Measurements from ENCODE around the gene CTSW. TPM values are rescaled to one million over a fixed set of nuclear protein-coding genes. Genes with fewer than 3 reads are reported as not detected.

Gene CTSW
- polyA plus RNA-seq, 1 experiment, result not detected

DNA sequence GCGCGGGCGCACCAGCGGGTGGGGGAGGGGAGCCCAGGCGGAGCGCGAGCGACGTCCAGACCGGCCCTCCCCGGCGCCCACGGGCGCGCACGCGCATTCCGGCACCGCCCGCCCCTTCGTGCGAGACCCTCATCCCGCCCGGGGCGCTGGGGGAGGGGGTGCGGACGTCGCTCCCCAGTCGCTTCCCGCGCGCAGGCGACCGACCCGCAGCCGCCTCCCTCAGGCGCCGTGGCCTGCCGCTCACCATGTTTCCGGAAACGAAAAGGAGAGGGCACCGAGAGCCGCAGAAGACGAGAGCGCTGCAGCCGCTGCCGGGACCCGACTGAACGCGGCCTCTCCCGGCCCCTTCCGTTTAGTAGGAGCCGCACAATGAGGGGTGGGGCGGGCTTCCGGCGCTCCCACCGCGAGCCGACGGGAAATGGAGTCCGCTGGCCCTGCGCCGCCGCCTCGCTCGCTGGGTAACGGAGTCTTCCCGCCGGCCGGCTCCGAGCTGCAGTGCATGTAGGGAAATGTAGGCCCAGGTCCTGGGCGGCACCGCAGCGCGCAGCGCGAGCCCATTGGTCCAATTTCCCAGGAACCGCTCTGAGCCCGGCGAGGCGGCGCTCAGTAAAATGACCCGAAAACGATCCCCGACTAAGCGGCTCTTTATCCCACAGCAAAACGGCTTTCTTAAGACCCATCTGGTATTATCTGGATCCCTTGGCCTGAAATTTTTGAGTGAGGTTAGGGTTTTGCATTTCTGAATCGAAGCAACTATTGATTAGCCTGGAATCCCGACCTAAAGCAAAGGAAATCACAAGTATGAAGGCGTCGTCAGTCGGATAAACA is 21.6 kb upstream of the CTSW start, which contains the start of gene CFL1:
Gene CFL1 (minus strand): TSS at position 328 of the 828 bp plus-strand sequence. CDS start 81 bp downstream, at position 247.
- peak; percentile 96 for DNase-seq (ENCODE audit: low read depth, low spot score)
- no peaks in the 10 kb centered on the region for H3K27me3 ChIP-seq (ENCODE audit: control insufficient read depth, insufficient read depth, low read length)
- peak within 1 kb of the TSS; percentile 93 for H3K4me3 ChIP-seq (ENCODE audit: low read depth, low read length)
- CTCF ChIA-PET, result interaction anchor here (0.7 to 3.1 kb wide), 3 partner anchors 11 to 200 kb away, joined by 4 to 39 read pairs (median 35); partner anchors contain the start of genes CCDC85B and FIBP
- peak within 1 kb of the TSS; percentile 99 for H3K27ac ChIP-seq (ENCODE audit: low read depth, low read length)
- POLR2A ChIA-PET, result interaction anchor here (0.6 to 2.9 kb wide), 26 partner anchors 9 to 724 kb away, joined by 3 to 65 read pairs (median 4); partner anchors contain the start of genes BANF1, CCDC85B, EFEMP2 and EIF1AD
- H3K9me3 ChIP-seq (ENCODE audit: control insufficient read depth, insufficient read depth, low read length), result no peaks in the 10 kb centered on the region; the same call in 1 of the 2 replicates
- TF ChIP-seq, protein P1, sequence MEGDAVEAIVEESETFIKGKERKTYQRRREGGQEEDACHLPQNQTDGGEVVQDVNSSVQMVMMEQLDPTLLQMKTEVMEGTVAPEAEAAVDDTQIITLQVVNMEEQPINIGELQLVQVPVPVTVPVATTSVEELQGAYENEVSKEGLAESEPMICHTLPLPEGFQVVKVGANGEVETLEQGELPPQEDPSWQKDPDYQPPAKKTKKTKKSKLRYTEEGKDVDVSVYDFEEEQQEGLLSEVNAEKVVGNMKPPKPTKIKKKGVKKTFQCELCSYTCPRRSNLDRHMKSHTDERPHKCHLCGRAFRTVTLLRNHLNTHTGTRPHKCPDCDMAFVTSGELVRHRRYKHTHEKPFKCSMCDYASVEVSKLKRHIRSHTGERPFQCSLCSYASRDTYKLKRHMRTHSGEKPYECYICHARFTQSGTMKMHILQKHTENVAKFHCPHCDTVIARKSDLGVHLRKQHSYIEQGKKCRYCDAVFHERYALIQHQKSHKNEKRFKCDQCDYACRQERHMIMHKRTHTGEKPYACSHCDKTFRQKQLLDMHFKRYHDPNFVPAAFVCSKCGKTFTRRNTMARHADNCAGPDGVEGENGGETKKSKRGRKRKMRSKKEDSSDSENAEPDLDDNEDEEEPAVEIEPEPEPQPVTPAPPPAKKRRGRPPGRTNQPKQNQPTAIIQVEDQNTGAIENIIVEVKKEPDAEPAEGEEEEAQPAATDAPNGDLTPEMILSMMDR (IDR thresholded peaks at IDR 0.05; ENCODE audit: low read depth, low read length), result no peak

DNA sequence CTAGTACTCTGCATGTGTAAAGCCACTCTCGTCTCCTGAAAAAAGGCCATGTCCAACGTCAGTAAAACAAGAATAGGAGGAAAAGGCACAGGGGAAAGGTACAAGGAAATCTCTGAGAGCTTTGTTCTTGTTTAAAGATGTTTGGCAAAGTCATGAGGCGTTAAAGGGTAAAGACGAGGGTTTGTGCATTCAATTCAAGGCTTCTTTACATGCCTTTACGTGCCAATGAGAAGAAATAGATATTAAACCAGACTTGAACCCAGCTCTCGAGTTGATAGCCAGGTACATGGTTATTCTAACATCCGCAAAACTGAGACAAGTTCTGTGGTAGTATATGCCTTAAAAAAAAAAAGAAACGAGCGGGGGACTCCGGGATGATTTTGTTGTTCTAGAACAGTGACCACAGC is 21.0 kb upstream of the CTSW start:
- Histone ChIP-seq H3K27ac (ENCODE audit: low read depth, low read length) (peak overlapping the region; percentile 99), H3K4me3 (ENCODE audit: low read depth, low read length) (peak overlapping the region; percentile 68), H3K27me3 (ENCODE audit: control insufficient read depth, insufficient read depth, low read length) (no peaks in the 10 kb centered on the region), H3K9me3 (ENCODE audit: control insufficient read depth, insufficient read depth, low read length) (no peaks in the 10 kb centered on the region; the same call in 1 of the 2 replicates)
- CTCF ChIA-PET, result interaction anchor here (0.7 to 3.1 kb wide), 4 partner anchors 10 to 201 kb away, joined by 4 to 39 read pairs (median 36); partner anchors contain the start of genes CCDC85B and FIBP
- TF ChIP-seq, protein P1 (IDR thresholded peaks at IDR 0.05; ENCODE audit: low read depth, low read length), result no peak
- no peak for DNase-seq (ENCODE audit: low read depth, low spot score)
- POLR2A ChIA-PET, result interaction anchor here (0.6 to 2.9 kb wide), 28 partner anchors 9 to 725 kb away, joined by 3 to 65 read pairs (median 4); partner anchors contain the start of genes BANF1, CCDC85B, EFEMP2 and EIF1AD

DNA sequence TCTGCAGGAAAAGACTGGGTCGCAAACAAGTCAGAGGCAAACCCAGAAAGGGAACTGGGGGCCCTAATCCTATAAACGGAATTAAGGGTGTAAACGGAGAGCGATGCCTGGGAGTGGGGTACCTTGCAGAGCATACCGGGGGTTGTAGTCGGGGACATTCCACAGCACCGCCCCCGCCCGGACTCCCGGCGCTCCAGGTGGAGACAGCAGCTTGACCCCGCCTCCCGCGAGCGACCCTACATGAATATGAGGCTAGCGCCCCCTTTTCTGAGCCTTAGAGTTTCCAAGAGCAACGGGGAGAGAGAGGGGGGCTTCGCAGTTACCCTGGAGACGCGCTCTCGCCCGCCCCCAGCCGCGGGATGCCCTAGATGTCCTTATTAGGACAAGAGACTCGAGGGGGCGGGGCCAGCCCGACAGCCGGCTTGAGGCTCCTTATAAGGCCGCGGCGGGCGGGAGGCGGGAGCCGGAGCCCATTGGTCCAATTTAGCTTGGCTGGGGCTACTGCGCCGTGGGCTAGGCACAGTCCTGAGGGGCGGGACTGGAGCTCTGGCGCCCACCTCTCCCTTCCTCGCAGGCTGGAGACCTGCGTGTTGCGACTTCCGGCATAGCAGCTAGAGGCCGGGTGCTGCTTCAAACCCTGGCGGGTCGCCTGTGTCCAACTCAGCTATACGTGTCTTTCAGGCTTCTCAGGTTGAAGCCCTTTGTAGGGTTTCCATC is 20.4 kb upstream of the CTSW start:
- peak; percentile 97 for DNase-seq (ENCODE audit: low read depth, low spot score)
- TF ChIP-seq, protein P1 (IDR thresholded peaks at IDR 0.05; ENCODE audit: low read depth, low read length), result peak; percentile 28; the same call in 1 of the 2 replicates
- ChIA-PET POLR2A (interaction anchor here (0.5 to 2.9 kb wide), 20 partner anchors 9 to 436 kb away, joined by 3 to 65 read pairs (median 4); partner anchors contain the start of genes CCDC85B, EFEMP2, FIBP and KAT5), CTCF (interaction anchor here (0.7 to 3.1 kb wide), 27 partner anchors 10 to 243 kb away, joined by 3 to 39 read pairs (median 4); partner anchors contain the start of genes CCDC85B, FIBP, KAT5 and RNASEH2C)
- H3K27me3 ChIP-seq (ENCODE audit: control insufficient read depth, insufficient read depth, low read length), result no peaks in the 10 kb centered on the region
- peak overlapping the region; percentile 93 for H3K4me3 ChIP-seq (ENCODE audit: low read depth, low read length)
- H3K27ac ChIP-seq (ENCODE audit: low read depth, low read length), result peak overlapping the region; percentile 99
- no peaks in the 10 kb centered on the region; the same call in 1 of the 2 replicates for H3K9me3 ChIP-seq (ENCODE audit: control insufficient read depth, insufficient read depth, low read length)

DNA sequence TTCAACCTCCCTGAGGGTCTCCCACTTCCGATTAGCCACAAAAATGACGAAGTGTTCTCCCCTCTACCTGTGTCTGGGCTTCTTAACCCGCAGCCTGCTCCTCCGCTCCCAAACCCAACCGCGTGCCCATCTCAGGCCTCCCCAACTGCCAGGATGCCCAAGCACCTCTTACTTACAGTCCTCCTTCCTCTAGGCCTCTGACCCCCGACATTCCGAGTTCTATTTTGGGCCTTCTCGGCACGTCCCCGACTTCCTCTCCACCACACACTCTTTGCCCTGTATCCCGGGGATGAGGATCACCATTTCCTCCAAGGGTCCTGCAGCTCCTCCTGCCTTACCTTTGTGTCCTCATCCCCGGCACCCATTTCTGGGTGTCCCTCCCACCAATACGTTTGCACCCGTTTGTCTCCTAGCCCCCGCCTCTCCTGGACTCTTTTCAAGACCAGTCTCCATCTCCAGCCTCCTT is 19.8 kb upstream of the CTSW start:
- POLR2A ChIA-PET, result interaction anchor here (0.5 to 2.9 kb wide), 19 partner anchors 9 to 208 kb away, joined by 3 to 65 read pairs (median 4); partner anchors contain the start of genes CCDC85B, EFEMP2, FIBP and KAT5
- H3K27me3 ChIP-seq (ENCODE audit: control insufficient read depth, insufficient read depth, low read length), result no peaks in the 10 kb centered on the region

More for the DNA sequence above, 19.8 kb upstream of the CTSW start:
- H3K9me3 ChIP-seq (ENCODE audit: control insufficient read depth, insufficient read depth, low read length), result no peaks in the 10 kb centered on the region; the same call in 1 of the 2 replicates
- TF ChIP-seq, protein P1 (IDR thresholded peaks at IDR 0.05; ENCODE audit: low read depth, low read length), result no peak
- CTCF ChIA-PET, result interaction anchor here (0.5 to 3.1 kb wide), 32 partner anchors 9 to 706 kb away, joined by 3 to 39 read pairs (median 4); partner anchors contain the start of genes BANF1, CCDC85B, FIBP and KAT5
- H3K4me3 ChIP-seq (ENCODE audit: low read depth, low read length), result peak overlapping the region; percentile 93
- H3K27ac ChIP-seq (ENCODE audit: low read depth, low read length), result peak overlapping the region; percentile 99
- DNase-seq (ENCODE audit: low read depth, low spot score), result no peak
